Mesenchymal stem cell (in vitro differentiated cells and primary cell): ENCODE data around the gene SAMD11.
A peak's percentile ranks its signal among the peaks of the same experiment; 100 is the strongest.

Experiments
- DNase-seq: peaks from one replicate; pipeline ENCODE4 v3.0.0-alpha.2; 2013
- H2AFZ ChIP-seq: one replicate; pipeline ENCODE4 v1.6.1; 2013; ENCODE audit warnings: low read depth, mild to moderate bottlenecking, control low read depth, inconsistent platforms, low read length, moderate library complexity
- H2AK5ac ChIP-seq: 2 replicates; pipeline ENCODE4 v1.6.1; 2013; ENCODE audit warnings: low read length, moderate library complexity, mild to moderate bottlenecking, inconsistent platforms; ENCODE audit not compliant: severe bottlenecking
- H2BK120ac ChIP-seq: one replicate; pipeline ENCODE4 v1.6.1; 2013; ENCODE audit warnings: low read depth, mild to moderate bottlenecking, inconsistent platforms, low read length, moderate library complexity
- H2BK12ac ChIP-seq, 2 experiments: one replicate each; pipeline ENCODE4 v1.6.1; 2013; ENCODE audit warnings: inconsistent platforms in 2 of 2, low read length in 2 of 2, mild to moderate bottlenecking in 2 of 2, moderate library complexity in 2 of 2, control low read depth in 1 of 2
- H2BK15ac ChIP-seq: one replicate; pipeline ENCODE4 v1.6.1; 2013; ENCODE audit warnings: mild to moderate bottlenecking, low read depth, inconsistent platforms; ENCODE audit not compliant: poor library complexity, severe bottlenecking
- H2BK5ac ChIP-seq: 2 replicates; pipeline ENCODE4 v1.6.1; 2013; ENCODE audit warnings: low read depth, mild to moderate bottlenecking, low read length, control low read depth, inconsistent platforms; ENCODE audit not compliant: poor library complexity, severe bottlenecking
- H3K14ac ChIP-seq, 2 experiments: one replicate each; pipeline ENCODE4 v1.6.1; 2013; ENCODE audit warnings: inconsistent platforms in 2 of 2, low read length in 2 of 2, control low read depth in 1 of 2, mild to moderate bottlenecking in 1 of 2, moderate library complexity in 1 of 2
- H3K18ac ChIP-seq, 2 experiments: one replicate each; pipeline ENCODE4 v1.6.1; 2013; ENCODE audit warnings: inconsistent platforms in 2 of 2, low read length in 2 of 2, control low read depth in 1 of 2, low read depth in 1 of 2, mild to moderate bottlenecking in 1 of 2
- H3K23ac ChIP-seq, 2 experiments: one replicate each; pipeline ENCODE4 v1.6.1; 2013; ENCODE audit warnings: inconsistent platforms in 2 of 2, low read length in 2 of 2, mild to moderate bottlenecking in 2 of 2, moderate library complexity in 2 of 2, control low read depth in 1 of 2
- H3K27ac ChIP-seq: 2 replicates; pipeline ENCODE4 v1.5.1; 2013; ENCODE audit warnings: mild to moderate bottlenecking, moderate library complexity, low read length, control low read depth, inconsistent platforms; ENCODE audit not compliant: poor library complexity, severe bottlenecking
- H3K27me3 ChIP-seq, 2 experiments: 2 replicates each; pipeline versions ENCODE4 v1.6.1 to v1.7.0; 2013; ENCODE audit warnings: low read length in 2 of 2, mild to moderate bottlenecking in 2 of 2, moderate library complexity in 2 of 2, control low read depth in 1 of 2, inconsistent platforms in 1 of 2; ENCODE audit not compliant: control insufficient read depth in 1 of 2, insufficient read depth in 1 of 2
- H3K36me3 ChIP-seq, 2 experiments: 2 replicates each; pipeline versions ENCODE4 v1.6.1 to v1.7.0; 2013; ENCODE audit warnings: low read length in 2 of 2, control low read depth in 1 of 2, inconsistent platforms in 1 of 2, low read depth in 1 of 2, mild to moderate bottlenecking in 1 of 2; ENCODE audit not compliant: insufficient read depth in 2 of 2, control insufficient read depth in 1 of 2
- H3K4ac ChIP-seq, 2 experiments: one replicate each; pipeline ENCODE4 v1.6.1; 2013; ENCODE audit warnings: inconsistent platforms in 2 of 2, low read length in 2 of 2, mild to moderate bottlenecking in 2 of 2, moderate library complexity in 2 of 2, control low read depth in 1 of 2, low read depth in 1 of 2
- H3K4me1 ChIP-seq: 2 replicates; pipeline ENCODE4 v1.6.1; 2013; ENCODE audit warnings: low read depth, low read length, control low read depth; ENCODE audit not compliant: control insufficient read depth, insufficient read depth
- H3K4me2 ChIP-seq: 2 replicates; pipeline ENCODE4 v1.6.1; 2013; ENCODE audit warnings: low read length, mild to moderate bottlenecking, inconsistent platforms; ENCODE audit not compliant: poor library complexity, severe bottlenecking
- H3K4me3 ChIP-seq, 2 experiments: 2 replicates each; pipeline versions ENCODE4 v1.5.1 to v1.7.0; 2013; ENCODE audit warnings: low read length in 2 of 2, mild to moderate bottlenecking in 2 of 2, control low read depth in 1 of 2, low read depth in 1 of 2; ENCODE audit not compliant: insufficient read depth in 1 of 2
- H3K79me1 ChIP-seq: replicated peaks from 2 replicates; pipeline ENCODE4 v1.6.1; 2013; ENCODE audit warnings: mild to moderate bottlenecking, control low read depth, low read length, inconsistent platforms; ENCODE audit not compliant: poor library complexity, severe bottlenecking
- H3K9ac ChIP-seq: 2 replicates; pipeline ENCODE4 v1.7.0; 2013; ENCODE audit warnings: mild to moderate bottlenecking, low read length, moderate library complexity
- H3K9me3 ChIP-seq: 2 replicates; pipeline ENCODE4 v1.7.0; 2013; ENCODE audit warnings: mild to moderate bottlenecking, low read length; ENCODE audit not compliant: control insufficient read depth
- H4K8ac ChIP-seq: one replicate; pipeline ENCODE4 v1.6.1; 2013; ENCODE audit warnings: inconsistent platforms, mild to moderate bottlenecking, low read length, moderate library complexity
- H4K91ac ChIP-seq: one replicate; pipeline ENCODE4 v1.6.1; 2013; ENCODE audit warnings: mild to moderate bottlenecking, low read length, inconsistent platforms
- WGBS: methylation state at CpG from one replicate; pipeline ENCODE4 v1.1.7; 2013; ENCODE audit warnings: mixed read lengths; 5-methylcytosine and 5-hydroxymethylcytosine counted together

SAMD11 gene

GRCh38 chr1:950881-951280 lies 27.2 kb downstream of the SAMD11 start:
- Histone ChIP-seq H2BK15ac (no peak overlapping the region), H3K36me3 (peaks cover 93 to 100% of the 10 kb centered on the region in 2 experiments), H2AFZ (no peak overlapping the region), H3K4me1 (peaks cover 2% of the 10 kb centered on the region), H2AK5ac (no peak overlapping the region), H3K9ac (no peak overlapping the region), H4K91ac (no peak overlapping the region), H3K4me3 (no peak overlapping the region), H4K8ac (no peak overlapping the region), H3K14ac (no peak overlapping the region), H3K9me3 (no peaks in the 10 kb centered on the region), H3K23ac (no peak overlapping the region), H3K18ac (no peak overlapping the region), H2BK5ac (no peak overlapping the region), H3K79me1 (peaks cover 36% of the 10 kb centered on the region), H3K27ac (no peak overlapping the region), H3K4me2 (no peak overlapping the region), H3K4ac (no peak overlapping the region), H3K27me3 (no peaks in the 10 kb centered on the region), H2BK12ac (no peak overlapping the region), H2BK120ac (no peak overlapping the region)
- no peak for DNase-seq
- 96% methylated on average over 20 of the region's 23 CpGs for WGBS

GRCh38 chr1:951364-951763 lies 27.6 kb downstream of the SAMD11 start:
- Histone ChIP-seq H3K4me3 (no peak overlapping the region), H3K4me1 (peaks cover 2% of the 10 kb centered on the region), H4K91ac (no peak overlapping the region), H4K8ac (no peak overlapping the region), H3K18ac (no peak overlapping the region), H3K36me3 (peaks cover 93 to 100% of the 10 kb centered on the region in 2 experiments), H2AK5ac (no peak overlapping the region), H3K27me3 (no peaks in the 10 kb centered on the region), H3K23ac (no peak overlapping the region), H3K79me1 (peaks cover 40% of the 10 kb centered on the region), H3K9me3 (no peaks in the 10 kb centered on the region), H3K27ac (no peak overlapping the region), H2BK120ac (no peak overlapping the region), H3K4me2 (no peak overlapping the region), H2AFZ (no peak overlapping the region), H3K14ac (no peak overlapping the region), H2BK5ac (no peak overlapping the region), H2BK12ac (no peak overlapping the region), H3K9ac (no peak overlapping the region), H3K4ac (no peak overlapping the region), H2BK15ac (no peak overlapping the region)
- DNase-seq, result peak; percentile 50
- 85% methylated on average over 6 of the region's 6 CpGs for WGBS

GRCh38 chr1:952201-952600 lies 28.5 kb downstream of the SAMD11 start:
- Histone ChIP-seq H2BK15ac (no peak overlapping the region), H2BK5ac (no peak overlapping the region), H2BK120ac (no peak overlapping the region), H2AFZ (no peak overlapping the region), H3K36me3 (peaks cover 92 to 100% of the 10 kb centered on the region in 2 experiments), H4K8ac (no peak overlapping the region), H2BK12ac (no peak overlapping the region), H3K9me3 (no peaks in the 10 kb centered on the region), H3K14ac (no peak overlapping the region), H3K79me1 (peaks cover 44% of the 10 kb centered on the region), H3K4me1 (peaks cover 2% of the 10 kb centered on the region), H2AK5ac (no peak overlapping the region), H3K4ac (no peak overlapping the region), H3K4me2 (no peak overlapping the region), H4K91ac (no peak overlapping the region), H3K27ac (no peak overlapping the region), H3K27me3 (no peaks in the 10 kb centered on the region), H3K23ac (no peak overlapping the region), H3K4me3 (no peak overlapping the region), H3K9ac (no peak overlapping the region), H3K18ac (no peak overlapping the region)
- DNase-seq, result no peak
- 95% methylated on average over 15 of the region's 15 CpGs for WGBS

- Histone ChIP-seq H3K36me3 (peaks cover 88 to 98% of the 10 kb centered on the region in 2 experiments), H3K27me3 (no peaks in the 10 kb centered on the region), H3K4ac (no peak overlapping the region), H3K4me2 (no peak overlapping the region), H3K23ac (no peak overlapping the region), H3K27ac (no peak overlapping the region), H3K9ac (no peak overlapping the region), H3K79me1 (peaks cover 47% of the 10 kb centered on the region), H4K8ac (no peak overlapping the region), H3K9me3 (no peaks in the 10 kb centered on the region), H3K18ac (no peak overlapping the region), H2BK15ac (no peak overlapping the region), H3K4me3 (no peak overlapping the region), H2BK12ac (no peak overlapping the region), H2AFZ (no peak overlapping the region), H2BK5ac (no peak overlapping the region), H2BK120ac (no peak overlapping the region), H3K4me1 (peaks cover 4% of the 10 kb centered on the region), H4K91ac (no peak overlapping the region), H2AK5ac (no peak overlapping the region), H3K14ac (no peak overlapping the region)
- 96% methylated on average over 7 of the region's 7 CpGs for WGBS
- no peak for DNase-seq
Observed at GRCh38 chr1:952603-953002, 28.9 kb downstream of the SAMD11 start.
